Sigmoid colon (tissue), 7 donors: ENCODE results near the gene NKAIN4. TPM values are rescaled to one million over a fixed set of nuclear protein-coding genes. Genes with fewer than 3 reads are reported as not detected.
A peak's percentile ranks its signal among the peaks of the same experiment; 100 is the strongest.

Source experiments
- DNase-seq: peaks from one replicate; pipeline ENCODE4 v3.0.0-alpha.2; 2019
- H3K27ac ChIP-seq, 4 donors: fragments of 200-600 bp; sonication (generic); one replicate each; pipeline ENCODE4 v1.5.1; 2016 to 2019; ENCODE audit warnings: mild to moderate bottlenecking in 1 of 4
- H3K27me3 ChIP-seq, 3 donors: fragments of 200-600 bp; sonication (generic); one replicate each; pipeline ENCODE4 v1.5.1; 2019; ENCODE audit warnings: mild to moderate bottlenecking in 1 of 3
- H3K36me3 ChIP-seq, 4 donors: fragments of 200-600 bp; sonication (generic); one replicate each; pipeline ENCODE4 v1.5.1; 2016 to 2019
- H3K4me1 ChIP-seq, 4 donors: fragments of 200-600 bp; sonication (generic); one replicate each; pipeline ENCODE4 v1.5.1; 2017 to 2019
- H3K4me3 ChIP-seq, 4 donors: fragments of 200-600 bp; sonication (generic); one replicate each; pipeline ENCODE4 v1.5.1; 2017 to 2019; ENCODE audit warnings: mild to moderate bottlenecking in 2 of 4, moderate library complexity in 1 of 4
- H3K9me3 ChIP-seq, 4 donors: fragments of 200-600 bp in 3 of 4; sonication (generic) in 3 of 4; one replicate each; pipeline versions ENCODE4 v1.5.1 to v1.6.1; 2013 to 2019
- EP300 ChIP-seq, 4 donors: sonication (generic); formaldehyde crosslinking; IDR thresholded peaks; one replicate each; pipeline ENCODE4 v1.6.1; 2017; ENCODE audit warnings: antibody characterized with exemption in 4 of 4
- POLR2A ChIP-seq, 2 donors: fragments of 450-650 bp; IDR thresholded peaks; one replicate each; pipeline ENCODE4 v1.6.1; 2016; ENCODE audit warnings: antibody characterized with exemption in 2 of 2, mild to moderate bottlenecking in 2 of 2, moderate library complexity in 2 of 2
- POLR2AphosphoS5 ChIP-seq, 4 donors: sonication (generic); formaldehyde crosslinking; IDR thresholded peaks; one replicate each; pipeline ENCODE4 v1.6.1; 2017; ENCODE audit warnings: antibody characterized with exemption in 4 of 4
- WGBS, 2 donors: extraction: QIAGEN DNeasy Blood & Tissue Kit; methylation state at CpG; one replicate each; pipeline ENCODE4 v1.1.7; 2013; 5-methylcytosine and 5-hydroxymethylcytosine counted together
- intact Hi-C: fragments of 100-400 bp; cut with DNase I; formaldehyde crosslinking; loops from one replicate; pipeline ENCODE4 v1.15.1; 2023
- polyA plus RNA-seq, 3 donors: library from polyadenylated mRNA; stranded (reverse); fragments of 200-250 nt; gene quantifications; one replicate each; pipeline ENCODE4 v1.2.3, GENCODE V29; 2013
- total RNA-seq, 4 donors: library from RNA; depleted of rRNA; stranded (reverse); fragments of >200 nt; gene quantifications; one replicate each; pipeline ENCODE4 v1.1.0, GENCODE V29; 2016
- TF ChIP-seq, protein P1 (sequence below), 4 experiments: fragments of 450-650 bp in 3 of 4; fragments of 200-600 bp in 1 of 4; IDR thresholded peaks; one replicate each; pipeline ENCODE4 v1.5.1; 2016 to 2019; ENCODE audit warnings: antibody characterized with exemption in 4 of 4, mild to moderate bottlenecking in 3 of 4, moderate library complexity in 2 of 4
- donor health status: healthy with polysubstance abuse.
- donor health status: Bipolar disorder and iron deficiency.
- donor health status: healthy.

NKAIN4 gene
- total and polyA plus RNA-seq, 7 donors: 0.33 to 4.4 (median 0.95) TPM; not detected in 2

- Histone ChIP-seq H3K27me3 (peaks cover 0 to 16% (median 8%) of the 10 kb centered on the region in 3 donors), H3K4me3 (no peak overlapping the region), H3K9me3 (no peaks in the 10 kb centered on the region), H3K27ac (no peak overlapping the region), H3K36me3 (no peaks in the 10 kb centered on the region), H3K4me1 (peaks cover 0 to 15% (median 12%) of the 10 kb centered on the region in 4 donors)
- TF ChIP-seq POLR2A (IDR thresholded peaks at IDR 0.05) (no peak), POLR2AphosphoS5 (IDR thresholded peaks at IDR 0.05) (no peak), EP300 (IDR thresholded peaks at IDR 0.05) (no peak)
- TF ChIP-seq, protein P1, sequence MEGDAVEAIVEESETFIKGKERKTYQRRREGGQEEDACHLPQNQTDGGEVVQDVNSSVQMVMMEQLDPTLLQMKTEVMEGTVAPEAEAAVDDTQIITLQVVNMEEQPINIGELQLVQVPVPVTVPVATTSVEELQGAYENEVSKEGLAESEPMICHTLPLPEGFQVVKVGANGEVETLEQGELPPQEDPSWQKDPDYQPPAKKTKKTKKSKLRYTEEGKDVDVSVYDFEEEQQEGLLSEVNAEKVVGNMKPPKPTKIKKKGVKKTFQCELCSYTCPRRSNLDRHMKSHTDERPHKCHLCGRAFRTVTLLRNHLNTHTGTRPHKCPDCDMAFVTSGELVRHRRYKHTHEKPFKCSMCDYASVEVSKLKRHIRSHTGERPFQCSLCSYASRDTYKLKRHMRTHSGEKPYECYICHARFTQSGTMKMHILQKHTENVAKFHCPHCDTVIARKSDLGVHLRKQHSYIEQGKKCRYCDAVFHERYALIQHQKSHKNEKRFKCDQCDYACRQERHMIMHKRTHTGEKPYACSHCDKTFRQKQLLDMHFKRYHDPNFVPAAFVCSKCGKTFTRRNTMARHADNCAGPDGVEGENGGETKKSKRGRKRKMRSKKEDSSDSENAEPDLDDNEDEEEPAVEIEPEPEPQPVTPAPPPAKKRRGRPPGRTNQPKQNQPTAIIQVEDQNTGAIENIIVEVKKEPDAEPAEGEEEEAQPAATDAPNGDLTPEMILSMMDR (IDR thresholded peaks at IDR 0.05): no peak
- intact Hi-C loops: no loop called here
- DNase-seq: no peak
- 85% methylated on average over 19 of the region's 19 CpGs for WGBS, 2 donors
Observed at GRCh38 chr20:63226042-63226943, 28.0 kb downstream of the NKAIN4 start.

- 27 to 43% methylated on average over 7 of the region's 7 CpGs for WGBS, 2 donors
- Histone ChIP-seq H3K4me1 (peaks cover 0 to 14% (median 11%) of the 10 kb centered on the region in 4 donors), H3K36me3 (no peaks in the 10 kb centered on the region), H3K27me3 (peaks cover 0 to 12% (median 8%) of the 10 kb centered on the region in 3 donors), H3K27ac (no peak overlapping the region), H3K9me3 (no peaks in the 10 kb centered on the region), H3K4me3 (no peak overlapping the region)
- TF ChIP-seq POLR2AphosphoS5 (IDR thresholded peaks at IDR 0.05): no peak
- TF ChIP-seq, protein P1 (IDR thresholded peaks at IDR 0.05): no peak
- TF ChIP-seq POLR2A (IDR thresholded peaks at IDR 0.05): no peak
- TF ChIP-seq EP300 (IDR thresholded peaks at IDR 0.05): no peak
- DNase-seq: no peak
- intact Hi-C loops: no loop called here
Observed at GRCh38 chr20:63225082-63225454, 29.2 kb downstream of the NKAIN4 start.

DNA sequence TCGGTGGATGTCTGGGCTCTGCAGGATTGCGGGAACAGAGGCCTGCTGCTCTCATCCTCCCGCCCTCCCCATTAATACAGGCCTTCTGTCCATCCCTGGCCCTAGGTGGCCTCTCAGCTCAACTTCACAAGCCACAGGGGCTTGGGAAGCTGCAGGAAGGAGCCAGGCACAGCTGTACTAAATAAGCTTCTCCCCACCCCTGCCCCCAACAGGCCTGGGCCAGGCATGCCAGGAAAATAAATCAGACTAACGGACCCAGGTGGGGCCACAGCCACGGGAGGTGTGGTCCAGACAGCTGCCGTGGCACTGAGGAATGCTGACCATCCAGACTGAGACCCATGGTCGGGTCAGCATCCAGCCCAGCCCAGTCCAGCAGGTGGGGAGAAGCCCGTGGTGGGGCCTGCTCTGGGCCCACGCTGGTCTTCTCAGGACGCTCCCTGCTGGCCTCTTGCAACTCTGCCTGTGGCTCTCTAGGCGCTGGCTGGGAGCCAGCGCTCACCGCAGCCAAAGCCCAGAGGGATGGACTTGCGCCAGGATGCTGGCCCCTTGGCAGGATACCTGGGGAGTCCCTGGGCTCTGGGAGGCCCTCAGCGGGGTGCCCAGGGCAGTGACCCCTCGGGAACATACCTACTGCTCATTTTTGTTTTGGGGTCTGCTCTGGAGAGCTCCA is 29.7 kb downstream of the NKAIN4 start:
- intact Hi-C loops: no loop called here
- Histone ChIP-seq H3K4me3 (no peak overlapping the region), H3K27ac (peak overlapping the region in 2 of 4 donors; percentile 17 to 22), H3K36me3 (no peaks in the 10 kb centered on the region), H3K27me3 (peaks cover 0 to 11% (median 8%) of the 10 kb centered on the region in 3 donors), H3K4me1 (peaks cover 0 to 14% (median 11%) of the 10 kb centered on the region in 4 donors), H3K9me3 (no peaks in the 10 kb centered on the region)
- TF ChIP-seq, protein P1 (IDR thresholded peaks at IDR 0.05): peak in 1 of 4 experiments; percentile 22
- TF ChIP-seq POLR2A (IDR thresholded peaks at IDR 0.05): no peak
- 22 to 45% methylated on average over 16 of the region's 16 CpGs for WGBS, 2 donors
- DNase-seq: peak; percentile 78

- H3K36me3 ChIP-seq: no peaks in the 10 kb centered on the region
- no peak overlapping the region for H3K27ac ChIP-seq
- no peaks in the 10 kb centered on the region for H3K9me3 ChIP-seq
- intact Hi-C loops: no loop called here
- WGBS, 2 donors: 74 to 81% methylated on average over 6 of the region's 6 CpGs
- TF ChIP-seq POLR2A (IDR thresholded peaks at IDR 0.05) (no peak), POLR2AphosphoS5 (IDR thresholded peaks at IDR 0.05) (no peak), EP300 (IDR thresholded peaks at IDR 0.05) (no peak)
- TF ChIP-seq, protein P1 (IDR thresholded peaks at IDR 0.05): no peak
- no peak overlapping the region for H3K4me3 ChIP-seq
- peaks cover 0 to 14% (median 11%) of the 10 kb centered on the region in 4 donors for H3K4me1 ChIP-seq
- DNase-seq: no peak
- peaks cover 0 to 4% (median 1%) of the 10 kb centered on the region in 3 donors for H3K27me3 ChIP-seq
Observed at GRCh38 chr20:63223826-63224207, 30.4 kb downstream of the NKAIN4 start.
